SKM-1 treated with dmso at 0.1 percent for 144 hours (cell line): ENCODE measurements around the gene NMT2.
"Not testable (repeated sequence)": the region's sequence is repeated elsewhere in the genome, so short reads cannot be mapped to it uniquely, and the experiment has no call there.

Source experiments
- DNase-seq: peaks from one replicate; lab custom pipeline; 2025; ENCODE audit not compliant: unreplicated experiment; lab: John Stamatoyannopoulos, UW

NMT2 gene

GRCh38 chr10:15168291-15168785, at the start of gene NMT2:
NMT2 (minus strand) TSS chr10:15168693; CDS start chr10:15168612, 81 bp downstream.
- DNase-seq = peak; percentile 43

DNA sequence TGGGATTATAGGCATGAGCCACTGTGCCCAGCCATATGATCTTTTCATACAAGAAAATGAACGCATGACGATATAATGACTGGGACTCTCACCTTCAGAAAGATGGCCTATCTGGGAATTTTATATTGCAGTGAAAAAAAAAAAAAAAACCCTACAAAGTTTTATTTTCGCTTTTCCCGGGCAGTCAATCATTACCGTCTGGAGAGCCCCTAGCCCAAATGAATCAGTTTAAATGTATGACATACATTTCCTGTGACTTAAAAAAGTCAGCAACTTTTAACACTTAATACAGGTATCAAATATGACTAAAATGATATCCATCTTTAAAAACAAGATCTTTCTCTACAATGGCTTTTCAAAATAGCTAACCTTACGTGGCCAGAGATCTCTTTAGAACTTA, 48.2 kb upstream of the NMT2 start:
- DNase-seq = no peak

GRCh38 chr10:15214237-15214636, 45.7 kb upstream of the NMT2 start:
- DNase-seq = no peak

DNA sequence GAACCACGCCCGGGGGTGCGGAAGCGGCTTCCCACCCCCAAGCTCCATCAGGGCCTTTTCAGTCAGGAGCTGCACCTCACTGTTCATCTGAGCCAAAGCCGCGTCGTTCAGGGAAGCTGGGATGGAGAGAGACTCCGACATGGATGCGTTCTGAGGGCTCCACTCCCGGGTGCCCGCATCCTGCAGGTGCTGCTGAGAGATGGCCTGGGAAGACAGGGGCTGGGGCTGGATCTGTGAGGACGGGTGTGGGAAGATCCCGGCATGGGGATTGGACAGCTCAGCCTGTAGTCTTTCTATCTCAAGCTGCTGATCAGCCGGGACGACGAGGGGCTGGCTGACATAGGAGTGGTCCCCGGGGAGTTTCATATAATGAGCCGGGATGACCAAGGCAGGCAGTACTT, 45.0 kb upstream of the NMT2 start:
- no peak for DNase-seq

GRCh38 chr10:15211464-15211979, 43.0 kb upstream of the NMT2 start:
- no peak for DNase-seq

DNA sequence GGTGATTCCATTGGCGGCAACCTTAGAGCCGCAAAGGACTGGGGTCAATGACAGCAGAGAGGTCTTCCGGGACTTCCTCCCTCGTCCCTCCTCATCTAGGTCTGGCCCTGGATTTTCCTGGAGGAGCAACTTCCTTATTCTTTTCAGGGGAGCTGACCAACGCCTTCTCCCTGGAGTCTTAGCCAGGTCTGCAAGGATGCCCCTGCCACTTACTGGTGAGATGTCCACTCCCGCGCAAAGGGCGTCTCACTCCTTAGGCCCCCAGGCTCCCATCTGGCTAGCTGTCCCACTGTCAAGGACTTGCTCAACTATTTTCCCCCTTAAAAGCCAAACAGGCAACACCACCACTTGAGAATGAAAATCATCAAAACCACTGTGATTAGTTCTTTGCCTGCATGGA, 42.0 kb upstream of the NMT2 start:
- DNase-seq = no peak

DNA sequence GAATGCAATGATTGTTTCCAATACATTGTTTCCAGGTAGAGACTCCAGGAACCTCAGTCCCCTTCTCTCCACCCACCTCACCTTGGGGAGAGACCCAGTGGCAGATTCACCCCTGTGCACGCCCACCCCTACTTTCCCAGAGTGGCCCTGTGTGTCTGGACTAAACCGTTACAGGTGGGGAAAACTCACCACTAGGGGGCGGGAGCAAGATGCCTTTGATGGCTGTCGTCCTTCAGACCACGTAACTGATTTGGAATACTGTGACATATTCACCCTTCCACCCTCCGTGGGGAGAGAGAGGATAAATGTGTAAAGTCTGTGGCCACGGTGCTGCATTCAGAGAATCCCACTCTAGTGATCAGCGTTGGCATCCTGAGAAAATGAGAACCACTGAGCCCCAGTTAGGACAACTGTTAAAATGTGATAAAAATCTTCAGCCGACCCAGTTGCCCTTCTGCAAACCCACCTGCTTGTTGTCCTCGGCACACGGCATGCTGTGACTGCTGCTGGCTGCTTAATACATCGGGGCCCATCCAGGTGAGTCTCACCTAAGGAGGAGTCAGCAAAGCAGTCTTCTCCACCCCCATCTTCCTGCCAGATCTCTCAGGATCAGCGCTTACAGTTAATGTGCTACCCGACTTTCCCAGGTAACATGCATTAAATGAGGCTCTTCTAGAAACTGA, 41.5 kb upstream of the NMT2 start:
- no peak for DNase-seq

DNA sequence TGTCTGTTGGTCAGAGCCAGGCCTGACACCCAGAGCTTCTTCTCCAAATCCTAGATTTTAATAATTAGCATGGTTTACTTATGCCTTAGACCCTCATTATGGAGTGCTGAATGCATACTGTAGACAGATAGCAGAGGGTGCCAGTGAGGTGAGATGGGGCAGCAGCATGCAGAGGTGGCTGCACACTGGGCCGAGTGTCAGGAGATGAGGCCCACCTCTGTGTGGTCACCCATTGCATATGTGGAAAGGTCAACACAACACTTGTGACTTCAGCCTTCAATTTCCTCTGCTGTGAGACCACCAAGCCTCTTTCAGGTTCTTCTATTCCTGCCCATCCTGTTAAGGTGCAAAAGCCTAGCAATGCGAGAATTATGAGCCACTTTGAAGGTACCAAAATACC, 39.7 kb upstream of the NMT2 start:
- DNase-seq = no peak

DNA sequence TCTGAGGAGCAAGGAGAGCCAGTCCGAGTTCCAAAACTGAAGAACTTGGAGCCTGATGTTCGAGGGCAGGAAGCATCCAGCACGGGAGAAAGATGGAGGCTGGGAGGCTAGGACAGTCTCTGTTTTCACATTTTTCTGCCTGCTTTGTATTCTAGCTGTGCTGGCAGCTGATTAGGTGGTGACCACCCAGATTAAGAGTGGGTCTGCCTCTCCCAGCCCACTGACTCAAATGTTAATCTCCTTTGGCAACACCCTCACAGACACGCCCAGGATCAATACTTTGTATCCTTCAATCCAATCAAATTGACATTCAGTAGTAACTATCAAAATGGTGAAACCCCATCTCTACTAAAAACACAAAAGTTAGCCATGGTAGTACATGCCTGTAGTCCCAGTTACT, 38.9 kb upstream of the NMT2 start:
- not testable (repeated sequence) for DNase-seq

GRCh38 chr10:15202639-15203038, 34.1 kb upstream of the NMT2 start:
- DNase-seq = no peak

- DNase-seq = not testable (repeated sequence)
These were observed 33.8 kb upstream of the NMT2 start for GRCh38 chr10:15202301-15202621.

- DNase-seq = no peak
These were observed 33.3 kb upstream of the NMT2 start for GRCh38 chr10:15201589-15202300.

DNA sequence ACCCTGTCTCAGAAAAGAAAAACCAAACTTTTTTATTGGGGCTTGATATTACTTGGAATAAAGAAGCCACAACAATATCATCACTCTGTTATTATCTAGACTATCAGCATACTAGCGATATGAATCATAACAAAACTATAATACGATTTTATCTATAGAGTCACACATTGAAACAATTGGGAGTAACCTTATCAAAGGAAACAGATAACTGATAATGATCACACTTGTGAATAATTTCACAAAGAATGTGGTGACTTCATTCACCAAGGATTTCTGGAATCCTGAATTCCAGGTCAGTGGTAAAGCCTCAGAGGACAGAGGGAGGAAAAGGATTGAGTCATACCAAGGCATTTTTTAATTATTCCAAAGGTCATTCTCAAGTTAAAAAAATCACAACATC, 32.1 kb upstream of the NMT2 start:
- DNase-seq = no peak

GRCh38 chr10:15197911-15198310, 29.4 kb upstream of the NMT2 start:
- no peak for DNase-seq

DNA sequence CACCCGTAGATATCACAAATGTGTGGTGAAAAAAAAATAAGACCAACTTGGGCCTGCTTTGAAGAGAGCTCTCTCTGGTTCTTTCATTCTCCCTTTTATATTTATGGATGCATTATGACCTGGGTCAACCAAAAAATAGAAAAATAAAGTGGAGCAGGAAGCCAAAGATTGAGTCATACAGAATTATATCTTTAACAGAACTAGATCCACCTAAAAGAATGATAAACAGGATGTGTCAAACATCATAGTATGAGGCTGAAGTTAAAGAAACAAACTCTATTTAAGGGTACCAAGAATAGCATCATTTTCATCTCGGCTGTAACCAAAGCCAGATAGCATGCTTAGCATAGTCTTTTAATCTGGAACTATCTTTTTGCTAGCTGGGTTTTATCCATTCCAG, 28.8 kb upstream of the NMT2 start:
- no peak for DNase-seq

- DNase-seq = no peak
These were observed 27.7 kb upstream of the NMT2 start for GRCh38 chr10:15196021-15196834.

DNA sequence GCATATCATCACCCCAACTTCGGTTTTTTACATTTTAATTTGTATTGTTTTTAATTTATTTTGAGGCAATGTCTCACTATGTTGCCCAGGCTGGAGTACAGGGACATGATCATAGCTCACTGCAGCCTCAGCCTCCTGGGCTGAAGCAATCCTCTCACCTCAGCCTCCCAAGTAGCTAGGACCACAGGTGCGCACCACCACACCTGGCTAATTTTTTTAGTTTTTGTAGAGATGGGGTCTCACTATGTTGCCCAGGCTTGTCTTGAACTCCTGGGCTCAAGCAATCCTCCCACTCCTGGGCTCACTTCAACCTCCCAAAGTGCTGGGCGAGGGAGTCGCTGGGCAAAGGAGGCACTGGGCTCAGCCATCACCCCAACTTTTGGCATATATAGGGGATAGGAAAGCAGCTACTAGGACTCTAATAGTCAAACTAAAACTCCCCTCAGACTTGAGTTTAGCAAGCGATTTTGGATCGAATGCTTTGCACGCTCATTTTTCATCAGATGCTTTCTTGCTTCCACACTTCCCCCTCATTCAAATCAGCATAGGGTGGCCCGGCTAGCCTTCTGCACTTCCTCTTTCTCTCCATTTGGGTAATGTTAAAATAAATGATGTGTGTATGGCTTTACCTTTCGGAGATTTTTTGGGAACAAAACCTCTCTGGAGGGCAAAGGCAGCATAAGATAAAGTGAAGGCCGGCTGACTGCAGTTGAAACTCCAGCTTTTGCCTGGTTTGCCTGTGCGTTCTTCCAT, 20.8 kb upstream of the NMT2 start:
- peak; percentile 0 for DNase-seq

- DNase-seq = no peak
These were observed 20.1 kb upstream of the NMT2 start for GRCh38 chr10:15188603-15189002.

GRCh38 chr10:15183689-15184481, 15.4 kb upstream of the NMT2 start:
- no peak for DNase-seq

DNA sequence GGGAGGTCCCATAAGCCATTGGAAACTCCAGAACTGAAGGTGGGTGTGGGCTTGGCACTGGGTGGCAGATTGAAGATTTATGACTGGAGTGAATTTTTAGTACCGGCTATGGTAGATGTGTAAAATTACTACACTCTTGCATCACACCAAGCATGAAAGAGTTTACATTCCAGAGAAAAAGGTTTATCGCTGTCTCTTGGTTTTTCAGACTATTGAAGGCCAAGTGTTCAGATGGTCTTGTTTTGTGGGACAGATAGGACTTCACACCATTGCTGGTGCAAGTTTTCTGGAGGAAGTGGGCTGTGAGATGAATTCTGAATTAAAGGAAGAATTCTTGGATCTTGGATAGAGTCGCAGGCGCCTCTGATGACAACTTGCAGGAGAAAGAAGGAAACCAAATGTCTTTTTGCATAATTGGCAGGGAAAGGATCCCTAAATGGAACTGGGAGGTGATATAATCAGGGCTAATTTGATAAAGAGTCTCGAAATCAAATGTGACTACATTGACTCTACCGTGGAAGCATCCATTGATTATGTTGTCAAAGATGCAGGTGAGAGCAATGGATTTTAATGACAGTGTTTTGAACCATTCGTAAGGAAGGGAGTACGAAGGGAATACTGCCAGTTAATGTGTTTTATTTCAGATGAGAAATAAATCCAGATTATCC, 14.2 kb upstream of the NMT2 start:
- no peak for DNase-seq
